BJ (cell line): ENCODE data around the gene NOTCH4. TPM values are rescaled to one million over a fixed set of nuclear protein-coding genes. Genes with fewer than 3 reads are reported as not detected.
A peak's percentile ranks its signal among the peaks of the same experiment; 100 is the strongest.

Experiments used
- CTCF ChIA-PET: fragments of 350-600 bp; formaldehyde crosslinking; extraction: SDS; loops from one replicate; lab custom pipeline; 2021; ENCODE audit warnings: antibody characterized with exemption, inconsistent platforms; lab: Yijun Ruan, JAX
- POLR2A ChIA-PET: fragments of 300-600 bp; sonication (Branson Sonifier 250); formaldehyde crosslinking; extraction: SDS; loops from one replicate; lab custom pipeline; 2021; ENCODE audit warnings: antibody characterized with exemption; lab: Charles Lee
- DNase-seq: peaks from one replicate; pipeline ENCODE4 v3.0.0-alpha.2; 2011; ENCODE audit warnings: low read depth
- H3K27me3 ChIP-seq: 2 replicates; pipeline ENCODE4 v1.6.0; 2011; ENCODE audit warnings: low read length; ENCODE audit not compliant: control insufficient read depth, insufficient read depth
- H3K36me3 ChIP-seq: 2 replicates; pipeline ENCODE4 v1.5.1; 2011; ENCODE audit warnings: low read length; ENCODE audit not compliant: control insufficient read depth, insufficient read depth
- H3K4me3 ChIP-seq: 2 replicates; pipeline ENCODE4 v1.5.1; 2011; ENCODE audit warnings: low read depth, mild to moderate bottlenecking, control low read depth, low read length
- polyA plus RNA-seq: library from polyadenylated mRNA; depleted of rRNA; stranded (reverse); fragments of >200 nt; gene quantifications from 2 replicates; pipeline ENCODE4 v1.2.3, GENCODE V29; 2011
- TF ChIP-seq, protein P1 (sequence below): IDR thresholded peaks from 2 replicates; pipeline ENCODE4 v1.5.1; 2011; ENCODE audit warnings: low read depth, mild to moderate bottlenecking, control low read depth, inconsistent platforms, low read length, moderate library complexity; ENCODE audit not compliant: insufficient read depth

NOTCH4 gene
- polyA plus RNA-seq, 1 experiment, result 0.42 TPM

DNA sequence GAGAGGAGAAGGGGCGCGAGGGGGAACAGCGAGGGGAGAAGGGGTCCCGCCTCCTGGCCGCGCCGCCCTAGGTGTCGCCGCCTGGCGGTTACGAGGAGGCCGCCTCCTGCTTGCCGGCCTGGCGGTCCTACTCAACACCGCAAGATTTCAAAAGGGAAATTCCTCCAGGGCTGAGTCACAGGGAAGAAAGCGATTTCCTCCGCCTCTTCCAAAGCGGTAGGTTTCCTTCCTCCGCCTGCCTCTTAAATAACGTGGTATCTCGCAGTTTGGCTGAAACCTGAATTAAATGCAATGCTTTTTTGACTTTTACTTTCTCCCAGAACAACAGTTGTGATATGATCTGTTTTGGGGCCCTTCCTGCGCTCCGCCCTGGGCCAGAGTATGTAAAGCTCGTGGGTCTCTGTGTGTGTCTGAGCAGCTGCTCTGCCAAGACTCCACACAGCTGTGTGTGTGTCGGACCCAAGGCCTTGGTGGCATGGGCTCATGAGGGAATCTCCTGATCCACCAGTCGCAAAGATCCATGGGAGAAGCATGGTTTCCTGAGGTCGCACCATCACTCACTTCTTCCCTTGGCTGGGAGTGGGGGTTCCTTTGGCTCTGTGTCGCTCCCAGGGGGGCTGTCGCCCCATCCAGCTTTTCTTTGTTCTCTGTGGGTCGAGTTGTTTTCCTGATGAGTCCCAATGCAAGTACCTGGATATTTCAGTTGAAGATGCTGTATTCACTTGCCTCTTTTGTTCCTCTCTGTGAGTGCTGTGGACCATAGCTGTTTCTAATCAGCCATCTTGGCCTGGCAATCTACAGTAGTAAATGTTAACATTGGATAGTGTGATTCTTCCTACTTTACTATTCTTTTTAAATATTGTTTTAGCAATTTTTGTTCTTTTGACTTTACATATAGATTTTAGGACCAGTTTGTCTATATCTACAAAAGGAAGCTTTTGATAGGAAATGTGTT lies 31.6 kb upstream of the NOTCH4 start:
- H3K27me3 ChIP-seq, result no peaks in the 10 kb centered on the region
- no peaks in the 10 kb centered on the region for H3K36me3 ChIP-seq
- H3K4me3 ChIP-seq, result peak overlapping the region; percentile 46
- POLR2A ChIA-PET, result interaction anchor here (0.7 kb wide), 1 partner anchor 10 kb away, joined by 3 read pairs; no protein-coding TSS in a partner anchor
- CTCF ChIA-PET, result interaction anchor here (0.6 to 3.6 kb wide), 8 partner anchors 9 to 582 kb away, joined by 3 to 26 read pairs (median 4); no protein-coding TSS in a partner anchor
- DNase-seq, result peak; percentile 54
- TF ChIP-seq, protein P1, sequence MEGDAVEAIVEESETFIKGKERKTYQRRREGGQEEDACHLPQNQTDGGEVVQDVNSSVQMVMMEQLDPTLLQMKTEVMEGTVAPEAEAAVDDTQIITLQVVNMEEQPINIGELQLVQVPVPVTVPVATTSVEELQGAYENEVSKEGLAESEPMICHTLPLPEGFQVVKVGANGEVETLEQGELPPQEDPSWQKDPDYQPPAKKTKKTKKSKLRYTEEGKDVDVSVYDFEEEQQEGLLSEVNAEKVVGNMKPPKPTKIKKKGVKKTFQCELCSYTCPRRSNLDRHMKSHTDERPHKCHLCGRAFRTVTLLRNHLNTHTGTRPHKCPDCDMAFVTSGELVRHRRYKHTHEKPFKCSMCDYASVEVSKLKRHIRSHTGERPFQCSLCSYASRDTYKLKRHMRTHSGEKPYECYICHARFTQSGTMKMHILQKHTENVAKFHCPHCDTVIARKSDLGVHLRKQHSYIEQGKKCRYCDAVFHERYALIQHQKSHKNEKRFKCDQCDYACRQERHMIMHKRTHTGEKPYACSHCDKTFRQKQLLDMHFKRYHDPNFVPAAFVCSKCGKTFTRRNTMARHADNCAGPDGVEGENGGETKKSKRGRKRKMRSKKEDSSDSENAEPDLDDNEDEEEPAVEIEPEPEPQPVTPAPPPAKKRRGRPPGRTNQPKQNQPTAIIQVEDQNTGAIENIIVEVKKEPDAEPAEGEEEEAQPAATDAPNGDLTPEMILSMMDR, result peak; percentile 93

DNA sequence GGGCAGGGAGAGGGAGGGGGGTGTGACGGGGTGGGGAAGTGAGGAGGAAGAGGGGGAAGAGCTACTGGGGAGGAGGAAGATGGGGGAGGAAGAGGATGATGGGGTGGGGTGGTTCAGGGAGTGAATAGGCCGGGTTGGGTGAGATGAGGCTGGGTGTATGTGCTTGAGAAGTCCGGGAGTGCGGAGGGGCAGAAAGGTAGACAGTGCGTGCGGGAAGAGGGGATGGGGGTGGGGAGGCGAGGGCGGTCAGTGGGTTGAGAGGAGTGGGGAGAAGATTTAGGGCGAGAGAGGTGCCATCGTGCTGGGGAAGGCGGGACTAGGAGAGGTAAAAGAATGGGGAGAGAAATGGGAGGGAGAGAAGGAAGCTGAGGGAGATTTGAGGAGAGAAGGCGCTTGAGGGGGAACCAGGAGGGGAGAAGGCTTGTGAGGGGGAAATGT lies 30.9 kb upstream of the NOTCH4 start:
- ChIA-PET POLR2A (no interaction called here), CTCF (interaction anchor here (0.6 to 3.6 kb wide), 9 partner anchors 8 to 584 kb away, joined by 3 to 26 read pairs (median 3); partner anchors contain the start of gene TAP2)
- Histone ChIP-seq H3K4me3 (peak overlapping the region; percentile 46), H3K36me3 (no peaks in the 10 kb centered on the region), H3K27me3 (no peaks in the 10 kb centered on the region)
- TF ChIP-seq, protein P1, result no peak
- no peak for DNase-seq

DNA sequence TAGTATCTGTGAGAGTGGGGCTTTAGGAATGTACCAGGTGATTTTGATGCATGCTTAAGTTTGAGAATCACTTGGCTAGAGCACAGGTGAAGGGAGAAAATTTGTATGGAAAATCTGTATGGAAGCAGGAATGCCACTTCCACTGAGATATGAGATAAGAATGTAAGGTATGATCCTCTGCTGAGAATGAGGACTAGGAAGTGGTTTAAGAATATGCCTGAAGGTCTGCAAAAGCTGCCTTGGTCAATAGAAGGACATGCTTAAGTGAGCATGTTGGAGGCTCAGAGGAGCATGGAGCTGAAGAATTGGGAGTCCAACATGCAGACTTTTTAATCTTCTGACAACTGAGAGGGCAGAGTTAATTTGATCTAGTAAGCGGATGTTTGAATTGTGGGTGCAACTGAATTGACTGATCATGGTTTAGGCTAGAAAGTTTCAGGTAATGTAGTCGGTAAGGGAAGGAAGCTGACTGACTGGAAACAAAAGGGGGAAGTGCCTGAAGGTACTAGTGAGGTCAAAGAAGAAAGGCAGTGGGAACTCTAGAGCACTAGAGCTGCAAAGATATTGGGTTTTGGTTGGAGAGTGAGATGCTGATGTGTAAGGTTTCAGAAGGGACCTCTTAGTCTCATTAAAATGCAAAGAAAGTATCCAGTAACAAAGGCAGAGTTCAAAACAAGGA lies 28.6 kb upstream of the NOTCH4 start:
- no peak for DNase-seq
- Histone ChIP-seq H3K27me3 (peaks cover 2% of the 10 kb centered on the region), H3K36me3 (no peaks in the 10 kb centered on the region), H3K4me3 (no peak overlapping the region)
- POLR2A ChIA-PET, result no interaction called here
- CTCF ChIA-PET, result interaction anchor here (3.6 kb wide), 1 partner anchor 8 kb away, joined by 26 read pairs; no protein-coding TSS in a partner anchor
- TF ChIP-seq, protein P1, result no peak

DNA sequence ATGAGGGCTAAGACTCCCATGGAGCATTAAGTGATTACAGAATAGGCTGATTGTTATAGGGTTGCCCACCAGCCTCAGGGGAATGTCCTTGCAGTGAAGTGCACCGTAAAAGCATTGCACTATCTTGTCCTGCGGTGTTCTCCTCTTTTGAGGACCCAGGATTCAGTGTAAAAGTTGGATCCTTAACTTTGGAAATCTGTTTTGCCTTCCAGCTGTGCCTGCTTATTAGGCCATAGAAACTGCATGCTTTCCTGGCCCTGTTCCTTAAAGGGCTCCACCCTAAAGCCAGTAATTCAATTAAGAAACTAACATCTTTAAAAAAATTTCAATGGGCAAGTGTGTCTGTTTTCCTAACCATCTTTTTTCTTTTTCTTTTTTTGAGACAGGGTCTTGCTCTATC lies 25.4 kb upstream of the NOTCH4 start:
- Histone ChIP-seq H3K27me3 (peaks cover 2% of the 10 kb centered on the region), H3K36me3 (no peaks in the 10 kb centered on the region), H3K4me3 (no peak overlapping the region)
- no peak for DNase-seq
- POLR2A ChIA-PET, result no interaction called here
- TF ChIP-seq, protein P1, result no peak
- CTCF ChIA-PET, result interaction anchor here (0.9 to 1.3 kb wide), 2 partner anchors 130 to 586 kb away, joined by 3 read pairs; no protein-coding TSS in a partner anchor
